HEK293T (cell line): ENCODE measurements around the gene TGM5.

ENCODE experiments used
- ARNT ChIP-seq: fragments of 450-650 bp; IDR thresholded peaks from 2 replicates; pipeline ENCODE4 v1.6.1; 2017; ENCODE audit warnings: mild to moderate bottlenecking
- BHLHE40 ChIP-seq: fragments of 450-650 bp; IDR thresholded peaks from 2 replicates; pipeline ENCODE4 v1.6.1; 2016; ENCODE audit warnings: mild to moderate bottlenecking, moderate library complexity, borderline replicate concordance
- ELF4 ChIP-seq: fragments of 450-650 bp; IDR thresholded peaks from 2 replicates; pipeline ENCODE4 v1.6.1; 2017; ENCODE audit warnings: antibody characterized with exemption
- FOXK2 ChIP-seq: fragments of 450-650 bp; IDR thresholded peaks from 2 replicates; pipeline ENCODE4 v1.6.1; 2016; ENCODE audit warnings: mild to moderate bottlenecking
- FOXM1 ChIP-seq: fragments of 450-650 bp; IDR thresholded peaks from 2 replicates; pipeline ENCODE4 v1.6.1; 2017; ENCODE audit warnings: mild to moderate bottlenecking, borderline replicate concordance
- HDGF ChIP-seq: fragments of 450-650 bp; IDR thresholded peaks from 2 replicates; pipeline ENCODE4 v1.6.1; 2017; ENCODE audit warnings: antibody characterized with exemption, borderline replicate concordance
- L3MBTL2 ChIP-seq: fragments of 450-650 bp; conservative IDR thresholded peaks from 2 replicates; pipeline ENCODE4 v1.6.1; 2016; ENCODE audit warnings: mild to moderate bottlenecking
- LEF1 ChIP-seq: fragments of 450-650 bp; IDR thresholded peaks from 2 replicates; pipeline ENCODE4 v1.6.1; 2017; ENCODE audit warnings: mild to moderate bottlenecking, borderline replicate concordance
- NFRKB ChIP-seq: fragments of 450-650 bp; IDR thresholded peaks from 2 replicates; pipeline ENCODE4 v1.6.1; 2016; ENCODE audit warnings: mild to moderate bottlenecking, moderate library complexity
- PKNOX1 ChIP-seq: fragments of 450-650 bp; IDR thresholded peaks from 2 replicates; pipeline ENCODE4 v1.6.1; 2016
- SP1 ChIP-seq: fragments of 450-650 bp; IDR thresholded peaks from 2 replicates; pipeline ENCODE4 v1.6.1; 2017
- SUZ12 ChIP-seq: fragments of 450-650 bp; IDR thresholded peaks from 2 replicates; pipeline ENCODE4 v1.6.1; 2016; ENCODE audit warnings: mild to moderate bottlenecking
- TARDBP ChIP-seq: fragments of 450-650 bp; IDR thresholded peaks from 2 replicates; pipeline ENCODE4 v1.6.1; 2016
- ZNF384 ChIP-seq: fragments of 450-650 bp; IDR thresholded peaks from 2 replicates; pipeline ENCODE4 v1.6.1; 2016

- no peak for TF ChIP-seq FOXM1
- TF ChIP-seq ZNF384, result no peak
- no peak for TF ChIP-seq BHLHE40
- no peak for TF ChIP-seq NFRKB
- TF ChIP-seq SP1, result no peak
- no peak for TF ChIP-seq HDGF
- TF ChIP-seq SUZ12, result no peak
- no peak for TF ChIP-seq ELF4
- TF ChIP-seq PKNOX1, result no peak
- no peak for TF ChIP-seq TARDBP
- no peak for TF ChIP-seq FOXK2
- TF ChIP-seq L3MBTL2, result no peak
- no peak for TF ChIP-seq LEF1
- no peak for TF ChIP-seq ARNT
Observed at GRCh38 chr15:43251185-43251870, 15.4 kb downstream of the TGM5 start.
